ENCODE results near the gene SUSD1.

The SUSD1 gene

GRCh38 chr9:112097712-112098688, 77.1 kb downstream of the SUSD1 start:
- no peaks in the 10 kb centered on the region for H3K27me3 ChIP-seq (ENCODE audit: insufficient read depth, low read length, poor library complexity, severe bottlenecking)
- H3K9me2 ChIP-seq (replicated peaks; ENCODE audit: low read depth, low read length) = no peaks in the 10 kb centered on the region
- H3K4me1 ChIP-seq (ENCODE audit: insufficient read depth, low read length, poor library complexity, severe bottlenecking) = peaks cover 15% of the 10 kb centered on the region
- TF ChIP-seq CTCF (conservative IDR thresholded peaks at IDR 0.05; ENCODE audit: low read length) (peak; percentile 87), EZH2phosphoT487 (IDR thresholded peaks at IDR 0.05; ENCODE audit: borderline replicate concordance) (no peak)
- no peaks in the 10 kb centered on the region for H3F3A ChIP-seq (ENCODE audit: low read depth)
- H3K4me3 ChIP-seq (ENCODE audit: low read length, poor library complexity, severe bottlenecking) = no peak overlapping the region
- no peaks in the 10 kb centered on the region for H4K20me1 ChIP-seq (ENCODE audit: insufficient read depth, low read length, poor library complexity, severe bottlenecking)
- H3K9me3 ChIP-seq (ENCODE audit: insufficient read depth, low read depth, low read length) = no peaks in the 10 kb centered on the region
- H3K9ac ChIP-seq (ENCODE audit: low read depth, low read length, poor library complexity, severe bottlenecking) = no peak overlapping the region
- no peak overlapping the region for H2AFZ ChIP-seq (ENCODE audit: low read length)
- no peaks in the 10 kb centered on the region for H3K79me2 ChIP-seq (ENCODE audit: insufficient read depth, low read length)
- H3K36me3 ChIP-seq (ENCODE audit: insufficient read depth, low read length) = peaks cover 4% of the 10 kb centered on the region; the same call in 1 of the 2 replicates
- H3K4me2 ChIP-seq (ENCODE audit: low read depth, low read length, poor library complexity, severe bottlenecking) = no peak overlapping the region

DNA sequence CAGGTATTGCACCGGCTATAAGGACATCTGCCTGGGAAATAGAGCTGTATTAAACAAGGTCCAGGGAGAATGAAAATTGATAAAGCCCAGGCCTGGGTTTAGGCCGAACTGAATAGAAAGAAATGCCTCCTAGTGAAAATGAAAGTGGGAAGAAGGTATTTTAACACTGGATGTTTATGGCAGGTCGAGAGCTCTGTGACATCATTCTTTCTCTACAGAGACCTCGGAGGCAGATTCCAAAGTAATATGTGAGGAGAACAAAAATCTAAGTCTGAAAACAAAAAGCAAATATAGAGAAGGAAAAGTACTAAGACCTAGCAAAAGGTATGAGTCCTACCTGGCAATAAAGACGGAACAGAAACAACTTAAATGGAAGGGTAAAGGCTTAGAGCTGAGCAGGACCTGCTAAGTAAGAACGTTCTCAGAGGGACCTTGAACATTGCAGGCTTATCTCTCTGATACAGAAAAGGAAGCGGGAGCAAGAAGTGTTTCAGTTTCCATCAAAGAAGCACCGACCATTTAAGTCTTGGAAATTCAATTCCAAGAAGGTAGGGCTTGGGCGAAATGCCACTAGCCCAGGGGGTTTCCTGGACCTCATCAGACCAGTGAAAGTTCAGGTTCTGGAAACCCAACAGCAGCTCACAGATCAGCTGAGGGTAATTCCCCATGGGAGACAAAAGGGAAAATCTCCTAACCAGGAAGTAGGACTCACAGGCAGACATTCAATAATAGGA, 80.0 kb downstream of the SUSD1 start:
- H3F3A ChIP-seq (ENCODE audit: low read depth) = no peaks in the 10 kb centered on the region
- H3K27me3 ChIP-seq (ENCODE audit: insufficient read depth, low read length, poor library complexity, severe bottlenecking) = no peaks in the 10 kb centered on the region
- no peak overlapping the region for H3K4me2 ChIP-seq (ENCODE audit: low read depth, low read length, poor library complexity, severe bottlenecking)
- H3K4me1 ChIP-seq (ENCODE audit: insufficient read depth, low read length, poor library complexity, severe bottlenecking) = peaks cover 15% of the 10 kb centered on the region
- H3K9me3 ChIP-seq (ENCODE audit: insufficient read depth, low read depth, low read length) = no peaks in the 10 kb centered on the region
- no peak overlapping the region for H3K4me3 ChIP-seq (ENCODE audit: low read length, poor library complexity, severe bottlenecking)
- H3K9me2 ChIP-seq (replicated peaks; ENCODE audit: low read depth, low read length) = no peaks in the 10 kb centered on the region
- no peaks in the 10 kb centered on the region for H4K20me1 ChIP-seq (ENCODE audit: insufficient read depth, low read length, poor library complexity, severe bottlenecking)
- H3K9ac ChIP-seq (ENCODE audit: low read depth, low read length, poor library complexity, severe bottlenecking) = no peak overlapping the region
- TF ChIP-seq CTCF (conservative IDR thresholded peaks at IDR 0.05; ENCODE audit: low read length) (no peak), EZH2phosphoT487 (IDR thresholded peaks at IDR 0.05; ENCODE audit: borderline replicate concordance) (no peak)
- no peak overlapping the region for H2AFZ ChIP-seq (ENCODE audit: low read length)
- peaks cover 4% of the 10 kb centered on the region; the same call in 1 of the 2 replicates for H3K36me3 ChIP-seq (ENCODE audit: insufficient read depth, low read length)
- no peaks in the 10 kb centered on the region for H3K79me2 ChIP-seq (ENCODE audit: insufficient read depth, low read length)

- H3K9ac ChIP-seq (ENCODE audit: low read depth, low read length, poor library complexity, severe bottlenecking) = peak overlapping the region; percentile 49
Measured at GRCh38 chr9:112094241-112094640, 80.9 kb downstream of the SUSD1 start.

More at GRCh38 chr9:112094241-112094640, 80.9 kb downstream of the SUSD1 start:
- no peaks in the 10 kb centered on the region for H3K79me2 ChIP-seq (ENCODE audit: insufficient read depth, low read length)
- H4K20me1 ChIP-seq (ENCODE audit: insufficient read depth, low read length, poor library complexity, severe bottlenecking) = no peaks in the 10 kb centered on the region
- peaks cover 4% of the 10 kb centered on the region; the same call in 1 of the 2 replicates for H3K36me3 ChIP-seq (ENCODE audit: insufficient read depth, low read length)
- no peaks in the 10 kb centered on the region for H3K27me3 ChIP-seq (ENCODE audit: insufficient read depth, low read length, poor library complexity, severe bottlenecking)
- TF ChIP-seq CTCF (conservative IDR thresholded peaks at IDR 0.05; ENCODE audit: low read length) = no peak
- no peak for TF ChIP-seq EZH2phosphoT487 (IDR thresholded peaks at IDR 0.05; ENCODE audit: borderline replicate concordance)
- H3K9me3 ChIP-seq (ENCODE audit: insufficient read depth, low read depth, low read length) = no peaks in the 10 kb centered on the region
- peak overlapping the region; percentile 63 for H3K4me2 ChIP-seq (ENCODE audit: low read depth, low read length, poor library complexity, severe bottlenecking)
- peak overlapping the region; percentile 43 for H3K4me3 ChIP-seq (ENCODE audit: low read length, poor library complexity, severe bottlenecking)
- no peaks in the 10 kb centered on the region for H3K9me2 ChIP-seq (replicated peaks; ENCODE audit: low read depth, low read length)
- no peaks in the 10 kb centered on the region for H3F3A ChIP-seq (ENCODE audit: low read depth)
- peaks cover 15% of the 10 kb centered on the region for H3K4me1 ChIP-seq (ENCODE audit: insufficient read depth, low read length, poor library complexity, severe bottlenecking)
- 0 out of 2 replicates have a peak overlapping the region, but pooled peaks have one; percentile 66 for H2AFZ ChIP-seq (ENCODE audit: low read length)

All from Loucy (cell line).